IgD-negative memory B cell (primary cell): ENCODE results near the gene PLEKHJ1. TPM values are rescaled to one million over a fixed set of nuclear protein-coding genes. Genes with fewer than 3 reads are reported as not detected.

Experiments used
- H3K27ac Mint-ChIP-seq, 3 donors: one replicate each; pipeline ENCODE4 v1.8.0; 2020 to 2022; ENCODE audit warnings: mild to moderate bottlenecking in 3 of 3, mixed read lengths in 3 of 3, moderate library complexity in 1 of 3
- H3K27me3 Mint-ChIP-seq: one replicate; pipeline ENCODE4 v1.8.0; 2021; ENCODE audit warnings: mixed read lengths
- H3K36me3 Mint-ChIP-seq: one replicate; pipeline ENCODE4 v1.8.0; 2020; ENCODE audit warnings: mild to moderate bottlenecking, mixed read lengths
- H3K4me1 Mint-ChIP-seq, 3 donors: one replicate each; pipeline ENCODE4 v1.8.0; 2020 to 2022; ENCODE audit warnings: mixed read lengths in 3 of 3, mild to moderate bottlenecking in 1 of 3
- H3K4me3 Mint-ChIP-seq, 4 donors: one replicate each; pipeline ENCODE4 v1.8.0; 2020 to 2022; ENCODE audit warnings: mild to moderate bottlenecking in 4 of 4, mixed read lengths in 4 of 4, moderate library complexity in 3 of 4
- H3K9me3 Mint-ChIP-seq, 3 donors: one replicate each; pipeline ENCODE4 v1.8.0; 2020 to 2021; ENCODE audit warnings: mixed read lengths in 3 of 3, mild to moderate bottlenecking in 1 of 3
- polyA plus RNA-seq: library from polyadenylated mRNA; unstranded; fragments of 300-500 nt; fragmentation: Illumina TruSeq; gene quantifications from one replicate; pipeline ENCODE4 v1.2.3, GENCODE V29; 2021

PLEKHJ1 gene
- polyA plus RNA-seq, 1 donor from 2014 or later: 163 TPM

GRCh38 chr19:2216361-2217225 is 19.5 kb downstream of the PLEKHJ1 start:
- Mint-ChIP-seq H3K27ac (peak overlapping the region in 2 of 3 donors; percentile 23 to 92), H3K9me3 (no peaks in the 10 kb centered on the region), H3K36me3 (peaks cover 7% of the 10 kb centered on the region), H3K4me1 (peaks cover 0 to 8% (median 8%) of the 10 kb centered on the region in 3 donors), H3K27me3 (no peaks in the 10 kb centered on the region), H3K4me3 (peak overlapping the region in 1 of 4 donors; percentile 70)

GRCh38 chr19:2215281-2215751 is 20.8 kb downstream of the PLEKHJ1 start:
- peaks cover 0 to 8% (median 8%) of the 10 kb centered on the region in 3 donors for H3K4me1 Mint-ChIP-seq
- H3K27ac Mint-ChIP-seq: peak overlapping the region; percentile 23 to 83 (median 75)
- no peaks in the 10 kb centered on the region for H3K9me3 Mint-ChIP-seq

GRCh38 chr19:2214251-2214650 is 21.9 kb downstream of the PLEKHJ1 start:
- Mint-ChIP-seq H3K9me3 (no peaks in the 10 kb centered on the region), H3K4me1 (peaks cover 0 to 8% (median 8%) of the 10 kb centered on the region in 3 donors), H3K27me3 (no peaks in the 10 kb centered on the region), H3K27ac (no peak overlapping the region), H3K36me3 (peaks cover 5% of the 10 kb centered on the region), H3K4me3 (peak overlapping the region in 1 of 4 donors; percentile 26)

More at GRCh38 chr19:2215281-2215751, 20.8 kb downstream of the PLEKHJ1 start:
- H3K36me3 Mint-ChIP-seq: peaks cover 5% of the 10 kb centered on the region
- peak overlapping the region in 1 of 4 donors; percentile 81 for H3K4me3 Mint-ChIP-seq
- H3K27me3 Mint-ChIP-seq: no peaks in the 10 kb centered on the region

GRCh38 chr19:2213799-2214198 is 22.3 kb downstream of the PLEKHJ1 start:
- H3K4me3 Mint-ChIP-seq: no peak overlapping the region
- H3K36me3 Mint-ChIP-seq: peaks cover 5% of the 10 kb centered on the region
- no peaks in the 10 kb centered on the region for H3K27me3 Mint-ChIP-seq
- no peaks in the 10 kb centered on the region for H3K9me3 Mint-ChIP-seq
- H3K4me1 Mint-ChIP-seq: peaks cover 0 to 8% (median 8%) of the 10 kb centered on the region in 3 donors
- H3K27ac Mint-ChIP-seq: no peak overlapping the region

GRCh38 chr19:2212861-2213711 is 23.0 kb downstream of the PLEKHJ1 start:
- Mint-ChIP-seq H3K4me1 (peaks cover 0 to 8% (median 8%) of the 10 kb centered on the region in 3 donors), H3K4me3 (no peak overlapping the region), H3K36me3 (peaks cover 5% of the 10 kb centered on the region), H3K27ac (no peak overlapping the region), H3K9me3 (no peaks in the 10 kb centered on the region), H3K27me3 (no peaks in the 10 kb centered on the region)

GRCh38 chr19:2210987-2211740 is 25.0 kb downstream of the PLEKHJ1 start:
- no peaks in the 10 kb centered on the region for H3K9me3 Mint-ChIP-seq
- peaks cover 3% of the 10 kb centered on the region for H3K36me3 Mint-ChIP-seq
- H3K4me3 Mint-ChIP-seq: no peak overlapping the region
- peaks cover 0 to 8% (median 7%) of the 10 kb centered on the region in 3 donors for H3K4me1 Mint-ChIP-seq
- no peak overlapping the region for H3K27ac Mint-ChIP-seq
- H3K27me3 Mint-ChIP-seq: no peaks in the 10 kb centered on the region

- H3K27ac Mint-ChIP-seq: no peak overlapping the region
- no peak overlapping the region for H3K4me3 Mint-ChIP-seq
- peaks cover 0 to 3% (median 2%) of the 10 kb centered on the region in 3 donors for H3K4me1 Mint-ChIP-seq
- H3K9me3 Mint-ChIP-seq: no peaks in the 10 kb centered on the region
- H3K27me3 Mint-ChIP-seq: no peaks in the 10 kb centered on the region
- peaks cover 3% of the 10 kb centered on the region for H3K36me3 Mint-ChIP-seq
Measured at GRCh38 chr19:2210206-2210605, 25.9 kb downstream of the PLEKHJ1 start.

GRCh38 chr19:2209408-2209807 is 26.7 kb downstream of the PLEKHJ1 start:
- H3K27me3 Mint-ChIP-seq: no peaks in the 10 kb centered on the region
- no peak overlapping the region for H3K27ac Mint-ChIP-seq
- H3K36me3 Mint-ChIP-seq: peaks cover 3% of the 10 kb centered on the region
- H3K4me1 Mint-ChIP-seq: peaks cover 0 to 2% (median 0%) of the 10 kb centered on the region in 3 donors
- no peaks in the 10 kb centered on the region for H3K9me3 Mint-ChIP-seq
- H3K4me3 Mint-ChIP-seq: no peak overlapping the region

- peaks cover 0 to 4% (median 0%) of the 10 kb centered on the region in 3 donors for H3K4me1 Mint-ChIP-seq
- H3K4me3 Mint-ChIP-seq: no peak overlapping the region
- H3K27me3 Mint-ChIP-seq: no peaks in the 10 kb centered on the region
- no peaks in the 10 kb centered on the region for H3K9me3 Mint-ChIP-seq
- peaks cover 3% of the 10 kb centered on the region for H3K36me3 Mint-ChIP-seq
- H3K27ac Mint-ChIP-seq: no peak overlapping the region
Measured at GRCh38 chr19:2208975-2209374, 27.2 kb downstream of the PLEKHJ1 start.

GRCh38 chr19:2207991-2208860 is 27.9 kb downstream of the PLEKHJ1 start:
- Mint-ChIP-seq H3K9me3 (no peaks in the 10 kb centered on the region), H3K27me3 (no peaks in the 10 kb centered on the region), H3K4me3 (no peak overlapping the region), H3K27ac (no peak overlapping the region), H3K4me1 (peaks cover 0 to 4% (median 0%) of the 10 kb centered on the region in 3 donors), H3K36me3 (peaks cover 3% of the 10 kb centered on the region)

- Mint-ChIP-seq H3K27me3 (no peaks in the 10 kb centered on the region), H3K9me3 (no peaks in the 10 kb centered on the region), H3K36me3 (peaks cover 3% of the 10 kb centered on the region), H3K4me1 (peaks cover 0 to 4% (median 0%) of the 10 kb centered on the region in 3 donors), H3K27ac (no peak overlapping the region), H3K4me3 (no peak overlapping the region)
Measured at GRCh38 chr19:2207008-2207407, 29.1 kb downstream of the PLEKHJ1 start.

- Mint-ChIP-seq H3K4me1 (peaks cover 0 to 8% (median 4%) of the 10 kb centered on the region in 3 donors), H3K36me3 (no peaks in the 10 kb centered on the region), H3K9me3 (no peaks in the 10 kb centered on the region), H3K27me3 (no peaks in the 10 kb centered on the region), H3K4me3 (no peak overlapping the region), H3K27ac (no peak overlapping the region)
Measured at GRCh38 chr19:2202366-2202765, 33.8 kb downstream of the PLEKHJ1 start.

GRCh38 chr19:2201473-2202148 is 34.5 kb downstream of the PLEKHJ1 start:
- Mint-ChIP-seq H3K4me1 (peaks cover 0 to 8% (median 6%) of the 10 kb centered on the region in 3 donors), H3K9me3 (no peaks in the 10 kb centered on the region), H3K27ac (no peak overlapping the region), H3K4me3 (no peak overlapping the region), H3K27me3 (no peaks in the 10 kb centered on the region), H3K36me3 (no peaks in the 10 kb centered on the region)
